SK-N-SH (cell line): ENCODE results near the gene RRBP1. TPM values are rescaled to one million over a fixed set of nuclear protein-coding genes. Genes with fewer than 3 reads are reported as not detected.

Source experiments
- CTCF ChIA-PET: fragments of 300-600, 350-600 bp; formaldehyde crosslinking; extraction: SDS; loops from one replicate; lab custom pipeline; 2021; lab: Yijun Ruan, JAX
- POLR2A ChIA-PET: fragments of 350-600 bp; sonication (Branson Sonifier 250); formaldehyde crosslinking; extraction: SDS; loops from one replicate; lab custom pipeline; 2020; ENCODE audit warnings: antibody characterized with exemption, inconsistent platforms; lab: Yijun Ruan, JAX
- DNase-seq: peaks from one replicate; pipeline ENCODE4 v3.0.0; 2012
- H2AFZ ChIP-seq: fragments of 200-600 bp; sonication (generic); 2 replicates; pipeline ENCODE4 v1.8.1; 2016; ENCODE audit warnings: antibody characterized with exemption, mild to moderate bottlenecking, low read depth
- H3F3A ChIP-seq: fragments of 200-600 bp; sonication (generic); replicated peaks from 2 replicates; pipeline ENCODE3; 2016; ENCODE audit warnings: antibody characterized with exemption, mild to moderate bottlenecking; ENCODE audit not compliant: insufficient read depth
- H3K27ac ChIP-seq, 2 experiments: fragments of 200-500 bp in 1 of 2; fragments of 200-600 bp in 1 of 2; sonication (Bioruptor generic) in 1 of 2; sonication (generic), shearing (Covaris generic) in 1 of 2; 2 replicates each; pipeline versions ENCODE4 v1.5.1 to v1.6.1; 2014 to 2016; ENCODE audit warnings: low read depth in 2 of 2, inconsistent platforms in 1 of 2, low read length in 1 of 2, mild to moderate bottlenecking in 1 of 2, mixed read lengths in 1 of 2
- H3K27me3 ChIP-seq: fragments of 200-600 bp; sonication (generic), shearing (Covaris generic); 2 replicates; pipeline ENCODE4 v1.6.1; 2016; ENCODE audit warnings: mixed run types; ENCODE audit not compliant: insufficient read depth
- H3K36me3 ChIP-seq, 2 experiments: fragments of 200-500 bp in 1 of 2; fragments of 200-600 bp in 1 of 2; sonication (Bioruptor generic) in 1 of 2; sonication (generic) in 1 of 2; replicated peaks in 1 of 2; 2 replicates each; pipeline versions ENCODE3 to v1.5.1; 2014 to 2016; ENCODE audit warnings: low read length in 1 of 2, mild to moderate bottlenecking in 1 of 2; ENCODE audit not compliant: insufficient read depth in 2 of 2, control insufficient read depth in 1 of 2
- H3K4me1 ChIP-seq, 2 experiments: fragments of 200-500 bp in 1 of 2; fragments of 200-600 bp in 1 of 2; sonication (Bioruptor generic) in 1 of 2; sonication (generic), shearing (Covaris generic) in 1 of 2; 2 replicates each; pipeline versions ENCODE4 v1.5.1 to v1.6.1; 2014 to 2016; ENCODE audit warnings: low read depth in 1 of 2, low read length in 1 of 2, mixed run types in 1 of 2; ENCODE audit not compliant: insufficient read depth in 2 of 2, control insufficient read depth in 1 of 2
- H3K4me2 ChIP-seq: fragments of 200-600 bp; sonication (generic), shearing (Covaris generic); 2 replicates; pipeline ENCODE4 v1.6.1; 2017; ENCODE audit warnings: mixed run types
- H3K4me3 ChIP-seq, 2 experiments: fragments of 200-500 bp in 1 of 2; fragments of 200-600 bp in 1 of 2; sonication (Bioruptor generic) in 1 of 2; sonication (generic), shearing (Covaris generic) in 1 of 2; 2 replicates each; pipeline versions ENCODE4 v1.5.1 to v1.8.1; 2014 to 2016; ENCODE audit warnings: low read depth in 2 of 2, inconsistent platforms in 1 of 2, low read length in 1 of 2, mild to moderate bottlenecking in 1 of 2, mixed read lengths in 1 of 2, moderate library complexity in 1 of 2
- H3K79me2 ChIP-seq: fragments of 200-600 bp; sonication (generic); 2 replicates; pipeline ENCODE4 v1.8.1; 2017; ENCODE audit warnings: mild to moderate bottlenecking; ENCODE audit not compliant: insufficient read depth
- H3K9ac ChIP-seq: fragments of 200-600 bp; sonication (generic); 2 replicates; pipeline ENCODE4 v1.6.1; 2017; ENCODE audit warnings: mixed run types
- H3K9me2 ChIP-seq: fragments of 200-600 bp; sonication (generic); 2 replicates; pipeline ENCODE4 v1.6.1; 2017; ENCODE audit warnings: mixed run types
- H3K9me3 ChIP-seq: fragments of 200-600 bp; sonication (generic); 2 replicates; pipeline ENCODE4 v1.6.1; 2017; ENCODE audit warnings: mixed run types, mild to moderate bottlenecking, moderate library complexity
- H4K20me1 ChIP-seq: fragments of 200-600 bp; sonication (generic); 2 replicates; pipeline ENCODE4 v1.6.1; 2017; ENCODE audit warnings: mild to moderate bottlenecking, mixed run types; ENCODE audit not compliant: insufficient read depth
- ELF1 ChIP-seq: IDR thresholded peaks from 2 replicates; pipeline ENCODE4 v1.4.0; 2012
- EZH2phosphoT487 ChIP-seq: fragments of 200-600 bp; sonication (generic); IDR thresholded peaks from 2 replicates; pipeline ENCODE4 v1.6.1; 2017; ENCODE audit warnings: low read depth, mixed run types, mild to moderate bottlenecking, antibody characterized with exemption, moderate library complexity, borderline replicate concordance
- FOSL2 ChIP-seq: IDR thresholded peaks from 2 replicates; pipeline ENCODE4 v1.4.0; 2012; ENCODE audit warnings: low read depth, mild to moderate bottlenecking, moderate library complexity, borderline replicate concordance
- FOXJ3 ChIP-seq: sonication (generic); formaldehyde crosslinking; IDR thresholded peaks from 2 replicates; pipeline ENCODE4 v1.5.1; 2020; ENCODE audit warnings: mild to moderate bottlenecking, missing genetic modification reagents
- GABPA ChIP-seq: IDR thresholded peaks from 2 replicates; pipeline ENCODE4 v1.4.0; 2012; ENCODE audit warnings: low read depth, mild to moderate bottlenecking
- GATA2 ChIP-seq: sonication (generic); formaldehyde crosslinking; IDR thresholded peaks from 2 replicates; pipeline ENCODE4 v1.5.0; 2020; ENCODE audit warnings: mild to moderate bottlenecking, missing genetic modification reagents
- JUND ChIP-seq: IDR thresholded peaks from 2 replicates; pipeline ENCODE4 v1.4.0; 2012
- MEF2A ChIP-seq: IDR thresholded peaks from 2 replicates; pipeline ENCODE4 v1.4.0; 2012; ENCODE audit warnings: low read depth, borderline replicate concordance
- MXI1 ChIP-seq: IDR thresholded peaks from 2 replicates; pipeline ENCODE4 v1.6.1; 2012; ENCODE audit warnings: mild to moderate bottlenecking, low read depth, low read length, improper control_type of control experiment
- NFIC ChIP-seq: IDR thresholded peaks from 2 replicates; pipeline ENCODE4 v1.4.0; 2012; ENCODE audit warnings: borderline replicate concordance
- RAD21 ChIP-seq: IDR thresholded peaks from 2 replicates; pipeline ENCODE4 v1.6.1; 2012; ENCODE audit warnings: mild to moderate bottlenecking, low read length
- REST ChIP-seq: IDR thresholded peaks from 2 replicates; pipeline ENCODE4 v1.6.1; 2012; ENCODE audit warnings: mild to moderate bottlenecking, low read depth, low read length, moderate library complexity
- RXRA ChIP-seq: IDR thresholded peaks from 2 replicates; pipeline ENCODE4 v1.4.0; 2012; ENCODE audit warnings: low read depth, mild to moderate bottlenecking, borderline replicate concordance
- TCF12 ChIP-seq: IDR thresholded peaks from 2 replicates; pipeline ENCODE4 v1.4.0; 2012
- USF1 ChIP-seq: IDR thresholded peaks from 2 replicates; pipeline ENCODE4 v1.4.0; 2012; ENCODE audit warnings: low read depth, borderline replicate concordance
- USF2 ChIP-seq: fragments of 150-350 bp; IDR thresholded peaks from 2 replicates; pipeline ENCODE4 v1.6.1; 2017; ENCODE audit warnings: antibody characterized with exemption, low read length, low read depth, borderline replicate concordance
- YY1 ChIP-seq: IDR thresholded peaks from 2 replicates; pipeline ENCODE4 v1.4.0; 2012; ENCODE audit warnings: low read depth, mild to moderate bottlenecking
- WGBS: methylation state at CpG from one replicate; pipeline ENCODE4 v1.1.6; 2017; ENCODE audit warnings: low lambda C conversion rate; 5-methylcytosine and 5-hydroxymethylcytosine counted together
- polyA plus RNA-seq, 3 experiments: library from polyadenylated mRNA; depleted of rRNA; stranded (reverse); fragments of >200 nt; gene quantifications; 2 replicates each; pipeline ENCODE4 v1.2.3, GENCODE V29; 2012
- TF ChIP-seq, protein P1 (sequence below): fragments of 200-600 bp; sonication (generic); IDR thresholded peaks from 2 replicates; pipeline ENCODE4 v1.6.1; 2017; ENCODE audit warnings: antibody characterized with exemption, mild to moderate bottlenecking, moderate library complexity

Gene RRBP1
- polyA plus RNA-seq, 1 of the 3 experiments (the other 2 are of a cell fraction), result 50.2 TPM

DNA sequence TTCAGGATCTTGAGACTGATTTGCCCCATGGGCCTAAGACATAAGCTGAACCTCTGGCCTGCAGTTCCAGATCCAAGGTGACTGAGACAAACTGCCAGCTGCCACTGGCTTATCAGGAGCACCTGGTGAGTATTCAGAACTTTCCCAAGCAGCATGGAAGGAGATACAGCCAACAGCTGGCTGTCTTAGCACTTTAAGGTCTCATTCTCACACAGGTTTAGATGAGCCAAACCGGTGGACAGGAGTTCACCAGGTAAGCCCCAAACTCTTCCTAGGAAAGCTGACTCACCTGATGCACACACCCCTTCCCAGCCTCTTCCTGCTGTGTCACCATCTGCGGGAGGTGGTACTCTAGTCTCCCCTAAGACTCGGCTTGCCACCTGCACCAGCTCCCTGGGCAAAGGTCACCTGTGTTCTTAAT is 17.9 kb upstream of the RRBP1 start, which contains the start of gene BANF2:
TSS of gene BANF2 (plus strand) at position 36 of the 421 bp plus-strand sequence. CDS start 25,060 bp downstream, outside the sequence.
- ChIA-PET CTCF (interaction anchor here (1.0 to 1.5 kb wide), 4 partner anchors 17 to 130 kb away, joined by 3 to 7 read pairs (median 3); partner anchors contain the start of genes DSTN and RRBP1), POLR2A (no interaction called here)
- DNase-seq, result no peak
- Histone ChIP-seq H3K9me2 (no peaks in the 10 kb centered on the region), H3K9me3 (no peaks in the 10 kb centered on the region), H3K4me1 (no peaks in the 10 kb centered on the region), H3K4me2 (no peak within 1 kb of the TSS), H2AFZ (no peak within 1 kb of the TSS), H3K27ac (no peak within 1 kb of the TSS), H3K36me3 (no peaks in the 10 kb centered on the region), H3F3A (no peaks in the 10 kb centered on the region), H3K4me3 (no peak within 1 kb of the TSS), H3K9ac (no peak within 1 kb of the TSS), H3K79me2 (no peaks in the 10 kb centered on the region), H4K20me1 (no peaks in the 10 kb centered on the region), H3K27me3 (no peaks in the 10 kb centered on the region; the same call in 1 of the 2 replicates)
- TF ChIP-seq RXRA (no peak), MXI1 (no peak), USF1 (no peak), NFIC (no peak), EZH2phosphoT487 (no peak), USF2 (no peak), RAD21 (no peak), JUND (no peak)
- TF ChIP-seq, protein P1, sequence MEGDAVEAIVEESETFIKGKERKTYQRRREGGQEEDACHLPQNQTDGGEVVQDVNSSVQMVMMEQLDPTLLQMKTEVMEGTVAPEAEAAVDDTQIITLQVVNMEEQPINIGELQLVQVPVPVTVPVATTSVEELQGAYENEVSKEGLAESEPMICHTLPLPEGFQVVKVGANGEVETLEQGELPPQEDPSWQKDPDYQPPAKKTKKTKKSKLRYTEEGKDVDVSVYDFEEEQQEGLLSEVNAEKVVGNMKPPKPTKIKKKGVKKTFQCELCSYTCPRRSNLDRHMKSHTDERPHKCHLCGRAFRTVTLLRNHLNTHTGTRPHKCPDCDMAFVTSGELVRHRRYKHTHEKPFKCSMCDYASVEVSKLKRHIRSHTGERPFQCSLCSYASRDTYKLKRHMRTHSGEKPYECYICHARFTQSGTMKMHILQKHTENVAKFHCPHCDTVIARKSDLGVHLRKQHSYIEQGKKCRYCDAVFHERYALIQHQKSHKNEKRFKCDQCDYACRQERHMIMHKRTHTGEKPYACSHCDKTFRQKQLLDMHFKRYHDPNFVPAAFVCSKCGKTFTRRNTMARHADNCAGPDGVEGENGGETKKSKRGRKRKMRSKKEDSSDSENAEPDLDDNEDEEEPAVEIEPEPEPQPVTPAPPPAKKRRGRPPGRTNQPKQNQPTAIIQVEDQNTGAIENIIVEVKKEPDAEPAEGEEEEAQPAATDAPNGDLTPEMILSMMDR, result no peak
- 83% methylated on average over 2 of the region's 3 CpGs for WGBS

- CTCF ChIA-PET, result interaction anchor here (0.6 to 1.6 kb wide), 3 partner anchors 11 to 124 kb away, joined by 3 to 8 read pairs (median 5); partner anchors contain the start of gene RRBP1
- H3K36me3 ChIP-seq, result no peaks in the 10 kb centered on the region
- 26% methylated on average over 4 of the region's 5 CpGs for WGBS
- TF ChIP-seq GABPA (no peak), RAD21 (no peak), YY1 (no peak), FOXJ3 (no peak), GATA2 (no peak), EZH2phosphoT487 (no peak), JUND (no peak), ELF1 (no peak), NFIC (no peak), MEF2A (no peak), FOSL2 (no peak), REST (no peak), TCF12 (no peak), RXRA (no peak)
- TF ChIP-seq, protein P1, result no peak
Measured at GRCh38 chr20:17698384-17698783, 16.3 kb upstream of the RRBP1 start.

More at GRCh38 chr20:17698384-17698783, 16.3 kb upstream of the RRBP1 start:
- H3K27me3 ChIP-seq, result peaks cover 4% of the 10 kb centered on the region; the same call in 1 of the 2 replicates
- POLR2A ChIA-PET, result no interaction called here
- no peak overlapping the region for H2AFZ ChIP-seq
- H3K27ac ChIP-seq, result no peak overlapping the region
- no peaks in the 10 kb centered on the region for H3K9me2 ChIP-seq
- DNase-seq, result no peak
- no peak overlapping the region for H3K4me3 ChIP-seq
- no peak overlapping the region for H3K9ac ChIP-seq
- H4K20me1 ChIP-seq, result no peaks in the 10 kb centered on the region
- no peaks in the 10 kb centered on the region for H3K9me3 ChIP-seq
- no peaks in the 10 kb centered on the region for H3K79me2 ChIP-seq
- no peaks in the 10 kb centered on the region for H3F3A ChIP-seq
- H3K4me2 ChIP-seq, result no peak overlapping the region
- H3K4me1 ChIP-seq, result no peaks in the 10 kb centered on the region
